ENCODE data around the gene MINPP1.

Gene MINPP1

GRCh38 chr10:87532696-87533095 lies 28.0 kb downstream of the MINPP1 start:
- Histone ChIP-seq H3K4me1 (ENCODE audit: control insufficient read depth in 1 of 2, insufficient read depth in 1 of 2, low read depth in 1 of 2, low read length in 1 of 2) (no peaks in the 10 kb centered on the region), H3K9me3 (no peaks in the 10 kb centered on the region), H3K27ac (no peak overlapping the region), H3K27me3 (no peaks in the 10 kb centered on the region), H3K4me3 (ENCODE audit: low read depth in 1 of 2, low read length in 1 of 2) (no peak overlapping the region), H3K36me3 (no peaks in the 10 kb centered on the region)
- no peak for TF ChIP-seq CTCF (IDR thresholded peaks at IDR 0.05)

DNA sequence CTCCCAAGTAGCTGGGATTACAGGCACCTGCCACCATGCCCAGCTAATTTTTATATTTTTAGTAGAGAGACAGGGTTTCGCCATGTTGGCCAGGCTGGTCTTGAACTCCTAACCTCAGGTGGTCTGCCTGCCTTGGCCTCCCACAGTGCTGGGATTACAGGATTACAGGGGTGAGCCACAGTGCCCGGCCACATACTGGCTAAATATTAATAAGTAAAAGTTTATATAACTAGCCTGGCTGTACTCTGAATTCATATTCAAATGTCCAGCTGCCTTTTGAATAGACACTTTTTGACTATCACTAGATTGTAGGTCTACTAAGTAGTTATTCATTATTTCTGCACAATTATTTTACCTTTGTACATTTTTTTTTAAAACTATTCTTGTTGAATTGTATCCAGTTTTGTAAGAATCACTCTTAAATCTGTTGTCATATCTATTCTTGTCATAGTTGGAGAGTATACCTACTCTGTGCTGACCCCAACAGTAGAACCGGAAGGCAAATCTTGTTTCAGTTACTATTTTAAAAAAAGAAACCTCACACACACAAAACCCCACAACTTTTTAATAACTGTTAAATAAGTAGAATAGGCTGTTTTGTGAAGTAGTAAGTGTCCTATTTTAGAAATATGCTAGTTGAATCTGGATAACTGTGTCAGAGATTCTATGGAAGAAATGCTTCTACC lies 29.6 kb downstream of the MINPP1 start:
- no peak for TF ChIP-seq CTCF (IDR thresholded peaks at IDR 0.05)
- H3K4me1 ChIP-seq (ENCODE audit: control insufficient read depth in 1 of 2, insufficient read depth in 1 of 2, low read depth in 1 of 2, low read length in 1 of 2), result no peaks in the 10 kb centered on the region
- no peak overlapping the region for H3K27ac ChIP-seq
- no peaks in the 10 kb centered on the region for H3K27me3 ChIP-seq
- H3K4me3 ChIP-seq (ENCODE audit: low read depth in 1 of 2, low read length in 1 of 2), result no peak overlapping the region
- H3K9me3 ChIP-seq, result no peaks in the 10 kb centered on the region
- no peaks in the 10 kb centered on the region for H3K36me3 ChIP-seq

DNA sequence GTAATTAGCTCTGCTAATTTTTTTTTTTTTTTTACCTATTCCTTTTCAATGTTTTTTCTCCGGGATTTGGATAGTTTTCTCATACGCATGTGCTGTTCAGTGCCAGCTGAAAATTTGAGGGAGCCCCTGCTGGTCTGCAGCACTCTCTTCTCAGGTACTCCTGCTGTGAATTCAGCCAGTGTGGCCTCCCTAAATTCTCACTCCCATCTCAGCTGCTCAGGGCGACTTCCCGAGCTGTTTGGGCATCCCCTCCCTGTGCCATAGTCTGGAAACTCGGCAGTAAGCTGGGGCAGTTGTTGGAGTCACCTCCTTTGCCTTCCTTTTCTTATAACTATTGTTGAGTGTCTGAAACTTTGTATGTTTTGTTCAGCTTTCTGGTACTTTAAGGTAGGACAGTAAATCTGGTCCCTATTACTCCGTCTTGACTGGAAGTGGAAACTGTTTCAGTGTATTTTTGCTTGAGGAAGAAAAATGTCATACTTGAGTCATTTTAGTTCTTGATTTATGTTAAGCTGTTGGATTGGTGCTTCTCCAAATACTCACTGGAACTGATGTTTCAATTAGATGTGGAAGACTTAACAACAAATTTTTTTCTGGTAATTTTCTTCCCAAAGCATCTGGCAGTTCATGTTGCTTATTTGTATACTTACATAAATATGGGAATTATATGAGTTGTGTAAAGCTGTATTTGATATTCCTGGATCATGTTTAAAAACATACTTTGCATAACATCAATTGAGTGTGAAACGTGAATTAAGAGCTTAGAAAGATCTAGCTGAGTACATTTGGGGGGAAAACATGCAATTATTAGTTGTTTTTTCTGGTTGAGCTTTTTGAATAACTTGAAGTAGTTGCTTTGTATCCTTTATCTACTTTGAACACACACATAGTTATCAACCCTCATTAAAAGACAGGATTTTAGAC lies 33.7 kb downstream of the MINPP1 start:
- no peaks in the 10 kb centered on the region for H3K9me3 ChIP-seq
- no peaks in the 10 kb centered on the region for H3K4me1 ChIP-seq (ENCODE audit: control insufficient read depth in 1 of 2, insufficient read depth in 1 of 2, low read depth in 1 of 2, low read length in 1 of 2)
- no peak for TF ChIP-seq CTCF (IDR thresholded peaks at IDR 0.05)
- no peaks in the 10 kb centered on the region for H3K27me3 ChIP-seq
- no peaks in the 10 kb centered on the region for H3K36me3 ChIP-seq
- H3K4me3 ChIP-seq (ENCODE audit: low read depth in 1 of 2, low read length in 1 of 2), result no peak overlapping the region
- no peak overlapping the region for H3K27ac ChIP-seq

GRCh38 chr10:87541114-87541513 lies 36.4 kb downstream of the MINPP1 start:
- Histone ChIP-seq H3K9me3 (no peaks in the 10 kb centered on the region), H3K4me1 (ENCODE audit: control insufficient read depth in 1 of 2, insufficient read depth in 1 of 2, low read depth in 1 of 2, low read length in 1 of 2) (peaks cover 0 to 3% of the 10 kb centered on the region in 2 experiments), H3K27ac (no peak overlapping the region), H3K27me3 (no peaks in the 10 kb centered on the region), H3K4me3 (ENCODE audit: low read depth in 1 of 2, low read length in 1 of 2) (no peak overlapping the region), H3K36me3 (no peaks in the 10 kb centered on the region)
- no peak for TF ChIP-seq CTCF (IDR thresholded peaks at IDR 0.05)

- H3K4me3 ChIP-seq (ENCODE audit: low read depth in 1 of 2, low read length in 1 of 2), result no peak overlapping the region
- H3K27me3 ChIP-seq, result no peaks in the 10 kb centered on the region
- H3K27ac ChIP-seq, result no peak overlapping the region
- H3K4me1 ChIP-seq (ENCODE audit: control insufficient read depth in 1 of 2, insufficient read depth in 1 of 2, low read depth in 1 of 2, low read length in 1 of 2), result peaks cover 0 to 11% of the 10 kb centered on the region in 2 experiments
- H3K9me3 ChIP-seq, result no peaks in the 10 kb centered on the region
- H3K36me3 ChIP-seq, result no peaks in the 10 kb centered on the region
- no peak for TF ChIP-seq CTCF (IDR thresholded peaks at IDR 0.05)
These were observed 40.0 kb downstream of the MINPP1 start for GRCh38 chr10:87544721-87545120.

Data from neutrophil (primary cell).